Large intestine (tissue), 12 donors: Measurements from ENCODE around the gene ATP1B2. TPM values are rescaled to one million over a fixed set of nuclear protein-coding genes. Genes with fewer than 3 reads are reported as not detected.
A peak's percentile ranks its signal among the peaks of the same experiment; 100 is the strongest.

Experiments used
- DNase-seq, 2 donors: peaks; one replicate each; pipeline versions ENCODE4 v3.0.0 to v3.0.0-alpha.2; 2013
- H3K27ac ChIP-seq: one replicate; pipeline ENCODE4 v1.5.1; 2013; ENCODE audit warnings: low read length
- H3K27me3 ChIP-seq: 2 replicates; pipeline ENCODE4 v1.6.1; 2013; ENCODE audit warnings: low read length; ENCODE audit not compliant: control insufficient read depth, insufficient read depth
- H3K36me3 ChIP-seq: 2 replicates; pipeline ENCODE4 v1.6.1; 2013; ENCODE audit warnings: low read length; ENCODE audit not compliant: control insufficient read depth, insufficient read depth
- H3K4me1 ChIP-seq: one replicate; pipeline ENCODE4 v1.6.1; 2013; ENCODE audit warnings: low read length; ENCODE audit not compliant: control insufficient read depth, insufficient read depth
- H3K4me3 ChIP-seq: one replicate; pipeline ENCODE4 v1.5.1; 2013; ENCODE audit warnings: low read length
- H3K9me3 ChIP-seq: one replicate; pipeline ENCODE4 v1.6.1; 2013; ENCODE audit warnings: mild to moderate bottlenecking, low read depth, low read length, moderate library complexity; ENCODE audit not compliant: control insufficient read depth
- WGBS: methylation state at CpG from one replicate; pipeline ENCODE4 v1.1.5; 2013; ENCODE audit warnings: low lambda C conversion rate; ENCODE audit not compliant: insufficient coverage; 5-methylcytosine and 5-hydroxymethylcytosine counted together
- long read RNA-seq, 11 donors: transcript quantifications; one replicate each; lab custom pipeline, GENCODE V29; 2026
- polyA plus RNA-seq: library from polyadenylated mRNA; unstranded; fragments of 120-200 nt; gene quantifications from one replicate; pipeline ENCODE4 v1.2.1, GENCODE V29; 2013

ATP1B2 gene
- polyA plus RNA-seq = 4.8 TPM
- long read RNA-seq, donor 1, partial matches to known transcripts = 0 of 4 reads
- long read RNA-seq, donor 1, other reads (novel, unspliced or antisense) = 0 of 4 reads
- long read RNA-seq, donor 2, partial matches to known transcripts = 0 of 1 reads
- long read RNA-seq, donor 2, other reads (novel, unspliced or antisense) = 0 of 1 reads
- long read RNA-seq, donor 3 = 0 reads
- long read RNA-seq, donor 4 = 0 reads
- long read RNA-seq, donor 5, partial matches to known transcripts = 0 of 1 reads
- long read RNA-seq, donor 5, other reads (novel, unspliced or antisense) = 0 of 1 reads
- long read RNA-seq, donor 6, partial matches to known transcripts = 9 of 11 reads
- long read RNA-seq, donor 6, other reads (novel, unspliced or antisense) = 0 of 11 reads
- long read RNA-seq, donor 7 = 0 reads
- long read RNA-seq, donor 8, transcript ATP1B2-201 (7 exons, 3,153 nt) = major isoform, 6 of 6 reads
- long read RNA-seq, donor 8, partial matches to known transcripts = 0 of 6 reads
- long read RNA-seq, donor 8, other reads (novel, unspliced or antisense) = 0 of 6 reads
- long read RNA-seq, donor 9, partial matches to known transcripts = 0 of 1 reads
- long read RNA-seq, donor 9, other reads (novel, unspliced or antisense) = 0 of 1 reads
- long read RNA-seq, donor 10, partial matches to known transcripts = 0 of 2 reads
- long read RNA-seq, donor 10, other reads (novel, unspliced or antisense) = 0 of 2 reads
- long read RNA-seq, donor 11, partial matches to known transcripts = 0 of 2 reads
- long read RNA-seq, donor 11, other reads (novel, unspliced or antisense) = 0 of 2 reads

- Histone ChIP-seq H3K36me3 (no peaks in the 10 kb centered on the region), H3K4me3 (peak within 1 kb of the TSS; percentile 48), H3K4me1 (peaks cover 8% of the 10 kb centered on the region), H3K27me3 (peaks cover 40% of the 10 kb centered on the region), H3K9me3 (peaks cover 6% of the 10 kb centered on the region), H3K27ac (peak within 1 kb of the TSS; percentile 31)
- DNase-seq = peak; percentile 70 to 77
- WGBS = 0% methylated on average over 3 of the region's 34 CpGs
Measured at GRCh38 chr17:7650509-7651096, at the start of gene ATP1B2. Gene ATP1B2 (plus strand): TSS chr17:7650926. CDS start chr17:7651519, 593 bp downstream.

GRCh38 chr17:7606280-7606679 lies 44.4 kb upstream of the ATP1B2 start:
- Histone ChIP-seq H3K36me3 (peaks cover 48% of the 10 kb centered on the region), H3K27me3 (no peaks in the 10 kb centered on the region), H3K4me1 (no peaks in the 10 kb centered on the region), H3K9me3 (no peaks in the 10 kb centered on the region), H3K4me3 (no peak overlapping the region), H3K27ac (no peak overlapping the region)
- WGBS = 100% methylated on average over 3 of the region's 4 CpGs
- DNase-seq = no peak

- H3K9me3 ChIP-seq = no peaks in the 10 kb centered on the region
- no CpG with 5 or more reads among the region's 2 CpGs for WGBS
- no peaks in the 10 kb centered on the region for H3K27me3 ChIP-seq
- peaks cover 16% of the 10 kb centered on the region for H3K36me3 ChIP-seq
- no peak for DNase-seq
- H3K27ac ChIP-seq = no peak overlapping the region
- H3K4me3 ChIP-seq = no peak overlapping the region
- peaks cover 15% of the 10 kb centered on the region for H3K4me1 ChIP-seq
Measured at GRCh38 chr17:7610641-7611040, 40.1 kb upstream of the ATP1B2 start.

- H3K4me1 ChIP-seq = peaks cover 15% of the 10 kb centered on the region
Measured at GRCh38 chr17:7611635-7612293, 39.0 kb upstream of the ATP1B2 start.

GRCh38 chr17:7612294-7612640 lies 38.5 kb upstream of the ATP1B2 start:
- 100% methylated on average over 1 of the region's 1 CpG for WGBS
- no peaks in the 10 kb centered on the region for H3K9me3 ChIP-seq
- H3K27ac ChIP-seq = no peak overlapping the region
- no peak overlapping the region for H3K4me3 ChIP-seq
- peaks cover 9% of the 10 kb centered on the region for H3K36me3 ChIP-seq
- no peaks in the 10 kb centered on the region for H3K27me3 ChIP-seq
- no peak for DNase-seq
- H3K4me1 ChIP-seq = peaks cover 15% of the 10 kb centered on the region

More at GRCh38 chr17:7611635-7612293, 39.0 kb upstream of the ATP1B2 start:
- no peak overlapping the region for H3K27ac ChIP-seq
- no peak overlapping the region for H3K4me3 ChIP-seq
- no peaks in the 10 kb centered on the region for H3K9me3 ChIP-seq
- no CpG with 5 or more reads among the region's 3 CpGs for WGBS
- H3K27me3 ChIP-seq = no peaks in the 10 kb centered on the region
- peaks cover 9% of the 10 kb centered on the region for H3K36me3 ChIP-seq
- DNase-seq = no peak

GRCh38 chr17:7613769-7614424 lies 36.8 kb upstream of the ATP1B2 start:
- H3K27me3 ChIP-seq = no peaks in the 10 kb centered on the region
- H3K4me1 ChIP-seq = peaks cover 15% of the 10 kb centered on the region
- H3K9me3 ChIP-seq = no peaks in the 10 kb centered on the region
- H3K36me3 ChIP-seq = peaks cover 9% of the 10 kb centered on the region
- WGBS = no CpG with 5 or more reads among the region's 20 CpGs
- H3K4me3 ChIP-seq = peak overlapping the region; percentile 89
- peak overlapping the region; percentile 77 for H3K27ac ChIP-seq
- peak in 1 of 2 donors; percentile 54 for DNase-seq

GRCh38 chr17:7614425-7615264 lies 36.1 kb upstream of the ATP1B2 start, which contains the start of gene FXR2:
Gene FXR2 (minus strand): TSS chr17:7614897. CDS start chr17:7614532, 365 bp downstream.
- Histone ChIP-seq H3K4me1 (peaks cover 15% of the 10 kb centered on the region), H3K9me3 (no peaks in the 10 kb centered on the region), H3K27me3 (no peaks in the 10 kb centered on the region), H3K27ac (peak within 1 kb of the TSS; percentile 85), H3K4me3 (peak within 1 kb of the TSS; percentile 89), H3K36me3 (peaks cover 9% of the 10 kb centered on the region)
- DNase-seq = peak; percentile 100
- WGBS = no CpG with 5 or more reads among the region's 93 CpGs

GRCh38 chr17:7615265-7615747 lies 35.4 kb upstream of the ATP1B2 start:
- Histone ChIP-seq H3K27ac (peak overlapping the region; percentile 85), H3K4me3 (peak overlapping the region; percentile 32), H3K4me1 (peaks cover 15% of the 10 kb centered on the region), H3K9me3 (no peaks in the 10 kb centered on the region), H3K27me3 (no peaks in the 10 kb centered on the region), H3K36me3 (peaks cover 7% of the 10 kb centered on the region)
- no CpG with 5 or more reads among the region's 28 CpGs for WGBS
- DNase-seq = no peak

GRCh38 chr17:7618608-7619007 lies 32.1 kb upstream of the ATP1B2 start:
- no peaks in the 10 kb centered on the region for H3K9me3 ChIP-seq
- peaks cover 3% of the 10 kb centered on the region for H3K4me1 ChIP-seq
- no peaks in the 10 kb centered on the region for H3K27me3 ChIP-seq
- WGBS = 100% methylated on average over 3 of the region's 5 CpGs
- H3K27ac ChIP-seq = no peak overlapping the region
- DNase-seq = no peak
- no peak overlapping the region for H3K4me3 ChIP-seq
- H3K36me3 ChIP-seq = no peaks in the 10 kb centered on the region
